Measurements from ENCODE around the gene OR4K1. TPM values are rescaled to one million over a fixed set of nuclear protein-coding genes. Genes with fewer than 3 reads are reported as not detected.
"Not testable (repeated sequence)": the region's sequence is repeated elsewhere in the genome, so short reads cannot be mapped to it uniquely, and the experiment has no call there.

The OR4K1 gene
- total RNA-seq = not detected
- long read RNA-seq = 0 reads

GRCh38 chr14:19930617-19931016 lies at the start of gene OR4K1:
Gene OR4K1 (plus strand): TSS chr14:19930917. CDS start chr14:19935667, 4,750 bp downstream.
- DNase-seq = no peak
- intact Hi-C loops (cut with micrococcal nuclease) = no loop called here
- no peak for ATAC-seq

GRCh38 chr14:19895282-19895681 lies 35.4 kb upstream of the OR4K1 start:
- intact Hi-C loops (cut with micrococcal nuclease) = no loop called here
- no peak for ATAC-seq

GRCh38 chr14:19900999-19901398 lies 29.7 kb upstream of the OR4K1 start:
- ATAC-seq = no peak
- no peak for DNase-seq
- intact Hi-C loops (cut with micrococcal nuclease) = no loop called here

More at GRCh38 chr14:19895282-19895681, 35.4 kb upstream of the OR4K1 start:
- DNase-seq = no peak

- DNase-seq (no peak), ATAC-seq (no peak)
- intact Hi-C loops (cut with micrococcal nuclease) = no loop called here
Observed at GRCh38 chr14:19902409-19902808, 28.3 kb upstream of the OR4K1 start.

GRCh38 chr14:19906665-19907064 lies 24.1 kb upstream of the OR4K1 start:
- ATAC-seq (no peak), DNase-seq (no peak)
- intact Hi-C loops (cut with micrococcal nuclease) = no loop called here

GRCh38 chr14:19911114-19911513 lies 19.6 kb upstream of the OR4K1 start:
- intact Hi-C loops (cut with micrococcal nuclease) = no loop called here
- DNase-seq (no peak), ATAC-seq (no peak)

GRCh38 chr14:19917243-19917642 lies 13.5 kb upstream of the OR4K1 start:
- ATAC-seq (no peak), DNase-seq (no peak)
- intact Hi-C loops (cut with micrococcal nuclease) = no loop called here

GRCh38 chr14:19917955-19918518 lies 12.7 kb upstream of the OR4K1 start:
- intact Hi-C loops (cut with micrococcal nuclease) = no loop called here
- ATAC-seq = no peak
- no peak for DNase-seq

GRCh38 chr14:19918553-19919264 lies 12.0 kb upstream of the OR4K1 start:
- DNase-seq (no peak), ATAC-seq (no peak)
- intact Hi-C loops (cut with micrococcal nuclease) = no loop called here

GRCh38 chr14:19920021-19920657 lies 10.6 kb upstream of the OR4K1 start, which contains the start of gene OR4K5:
Gene OR4K5 (plus strand): TSS chr14:19920607. CDS start chr14:19920607, 0 bp downstream.
- intact Hi-C loops (cut with micrococcal nuclease) = no loop called here
- ATAC-seq (no peak), DNase-seq (no peak)

GRCh38 chr14:19941668-19942067 lies 11.0 kb downstream of the OR4K1 start:
- intact Hi-C loops (cut with micrococcal nuclease) = no loop called here
- DNase-seq (no peak), ATAC-seq (no peak)

GRCh38 chr14:19947413-19948090 lies 16.8 kb downstream of the OR4K1 start:
- intact Hi-C loops (cut with micrococcal nuclease) = no loop called here
- ATAC-seq = no peak
- DNase-seq = no peak

- DNase-seq (no peak), ATAC-seq (no peak)
- intact Hi-C loops (cut with micrococcal nuclease) = no loop called here
Observed at GRCh38 chr14:19949218-19949617, 18.5 kb downstream of the OR4K1 start.

GRCh38 chr14:19969735-19970134 lies 39.0 kb downstream of the OR4K1 start:
- ATAC-seq; intact Hi-C loops (cut with micrococcal nuclease); DNase-seq: not testable (repeated sequence)

GRCh38 chr14:19974844-19975243 lies 44.1 kb downstream of the OR4K1 start:
- no peak for DNase-seq
- intact Hi-C loops (cut with micrococcal nuclease) = no loop called here
- ATAC-seq = no peak

GRCh38 chr14:19975291-19975690 lies 44.6 kb downstream of the OR4K1 start, which contains the start of gene OR4K15:
Gene OR4K15 (plus strand): TSS chr14:19975591. CDS start chr14:19975591, 0 bp downstream.
- ATAC-seq (no peak), DNase-seq (no peak)
- intact Hi-C loops (cut with micrococcal nuclease) = no loop called here

All from left ventricle myocardium superior (tissue), 1 donor.